Activated naive CD4-positive, alpha-beta T cell (primary cell): Measurements from ENCODE around the gene NTM.

Experiments used
- DNase-seq, 4 experiments: peaks; one replicate each; lab custom pipeline; 2025; lab: John Stamatoyannopoulos, UW

The NTM gene

GRCh38 chr11:131549770-131550169 is 179.4 kb downstream of the NTM start:
- no peak for DNase-seq

- no peak for DNase-seq
Measured at GRCh38 chr11:131560287-131560686, 189.9 kb downstream of the NTM start.

- DNase-seq = no peak
Measured at GRCh38 chr11:131561501-131561900, 191.1 kb downstream of the NTM start.

GRCh38 chr11:131561972-131562371 is 191.6 kb downstream of the NTM start:
- no peak for DNase-seq

DNA sequence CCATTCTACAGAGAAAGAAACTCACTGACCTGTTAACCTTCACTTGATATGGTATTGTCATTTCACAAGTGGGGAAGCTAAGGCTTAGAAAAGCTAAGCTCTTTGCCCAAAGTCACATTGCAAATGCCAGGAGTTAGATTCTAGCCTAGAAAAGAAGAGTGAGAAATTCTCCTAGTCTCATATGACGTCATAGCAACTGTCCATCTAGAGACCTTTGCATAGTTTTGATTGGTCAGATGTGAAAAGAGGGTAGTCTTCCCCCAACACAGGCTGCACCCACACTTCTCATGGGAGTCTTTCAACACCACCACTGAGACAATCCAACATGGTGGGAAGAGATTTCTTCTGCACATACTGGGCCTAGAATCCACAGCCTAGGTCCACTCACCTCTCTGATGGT is 197.9 kb downstream of the NTM start:
- no peak for DNase-seq

GRCh38 chr11:131571571-131571970 is 201.2 kb downstream of the NTM start:
- DNase-seq = no peak

- DNase-seq = no peak
Measured at GRCh38 chr11:131572423-131572822, 202.0 kb downstream of the NTM start.

- no peak for DNase-seq
Measured at GRCh38 chr11:131579932-131580387, 209.5 kb downstream of the NTM start.

- no peak for DNase-seq
Measured at GRCh38 chr11:131580476-131580875, 210.1 kb downstream of the NTM start.

- DNase-seq = no peak
Measured at GRCh38 chr11:131581046-131581445, 210.6 kb downstream of the NTM start.

DNA sequence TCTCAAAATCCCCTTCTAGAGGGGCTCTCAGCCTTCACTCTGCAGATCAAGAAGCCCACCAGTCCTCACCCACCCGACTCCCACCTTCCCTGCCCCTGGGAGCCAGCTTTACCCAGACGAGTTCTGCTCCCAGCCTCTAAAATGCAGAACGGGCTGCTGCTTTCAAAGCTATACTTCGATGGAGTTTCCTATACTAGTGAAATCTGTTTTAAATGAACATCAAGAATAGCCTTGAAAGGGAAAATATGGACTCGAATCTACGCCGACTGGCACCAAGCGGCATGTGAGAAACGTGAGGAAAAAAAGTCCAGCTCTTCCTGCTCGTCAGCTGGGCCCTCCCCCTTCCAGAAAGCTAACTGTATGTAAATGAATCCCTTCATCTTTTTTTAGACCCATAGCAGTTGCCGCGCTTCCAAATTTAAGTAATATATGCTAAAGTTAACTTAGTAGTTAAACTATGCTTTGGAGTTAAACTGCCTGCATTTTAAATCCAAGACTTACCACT is 211.7 kb downstream of the NTM start:
- no peak for DNase-seq

GRCh38 chr11:131583421-131583820 is 213.0 kb downstream of the NTM start:
- DNase-seq = no peak

GRCh38 chr11:131583938-131584337 is 213.5 kb downstream of the NTM start:
- no peak for DNase-seq

DNA sequence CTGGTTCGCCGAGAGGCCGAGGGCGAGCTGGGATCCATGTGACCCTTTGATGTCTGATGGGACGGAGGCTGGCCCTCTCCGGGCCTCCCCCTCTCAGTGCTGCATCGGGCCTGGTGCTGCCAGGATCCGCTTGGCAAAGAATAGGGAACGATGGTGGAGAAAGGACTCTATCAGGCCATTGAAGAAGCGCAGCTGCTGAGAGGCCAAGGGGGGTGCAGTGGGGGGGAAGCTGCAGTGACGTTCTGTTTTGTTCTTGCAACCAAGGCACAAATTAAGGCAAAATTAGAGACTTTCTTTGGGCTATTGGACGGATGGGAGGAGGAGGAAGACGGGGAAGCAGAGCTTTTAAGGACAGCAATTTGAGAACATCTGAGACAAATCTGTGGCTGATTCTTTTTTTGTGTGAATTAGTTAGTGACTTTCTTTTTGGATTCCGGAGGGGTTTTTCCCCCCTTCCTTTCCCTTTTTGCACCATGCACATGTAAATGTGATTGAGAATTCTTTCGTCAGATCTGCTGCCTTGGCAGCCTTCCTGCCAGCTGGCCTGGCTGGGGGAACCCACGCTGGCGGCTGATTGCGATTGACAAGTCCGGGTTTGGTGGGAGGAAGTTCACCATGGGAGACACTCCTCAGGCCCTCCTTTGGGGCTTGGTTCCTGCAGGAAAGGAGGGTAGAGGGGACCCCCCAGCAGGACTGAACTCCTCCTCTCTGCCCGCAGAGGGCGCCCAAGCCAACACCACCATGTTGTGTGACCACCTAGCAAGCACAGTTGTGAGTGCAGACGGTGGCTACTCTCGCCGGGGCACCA is 214.6 kb downstream of the NTM start:
- DNase-seq = no peak

DNA sequence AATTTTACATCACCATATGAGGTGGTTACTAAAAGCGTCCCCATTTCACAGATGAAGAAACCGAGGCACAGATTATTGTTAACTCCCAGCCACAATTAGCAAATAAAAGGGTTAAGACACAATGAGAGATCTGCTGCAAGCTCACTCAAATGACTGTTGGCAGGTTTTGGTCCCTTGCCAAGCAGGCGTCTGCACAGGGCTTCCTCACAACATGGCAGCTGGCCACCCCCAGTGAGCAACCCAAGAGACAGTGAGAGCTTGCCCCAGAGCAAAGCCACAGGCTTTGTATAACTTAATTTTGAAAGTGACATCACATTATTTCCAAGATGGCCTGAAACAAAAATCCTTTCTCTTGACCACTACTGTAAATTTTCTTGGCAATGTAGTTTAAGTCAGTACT is 217.6 kb downstream of the NTM start:
- no peak for DNase-seq

DNA sequence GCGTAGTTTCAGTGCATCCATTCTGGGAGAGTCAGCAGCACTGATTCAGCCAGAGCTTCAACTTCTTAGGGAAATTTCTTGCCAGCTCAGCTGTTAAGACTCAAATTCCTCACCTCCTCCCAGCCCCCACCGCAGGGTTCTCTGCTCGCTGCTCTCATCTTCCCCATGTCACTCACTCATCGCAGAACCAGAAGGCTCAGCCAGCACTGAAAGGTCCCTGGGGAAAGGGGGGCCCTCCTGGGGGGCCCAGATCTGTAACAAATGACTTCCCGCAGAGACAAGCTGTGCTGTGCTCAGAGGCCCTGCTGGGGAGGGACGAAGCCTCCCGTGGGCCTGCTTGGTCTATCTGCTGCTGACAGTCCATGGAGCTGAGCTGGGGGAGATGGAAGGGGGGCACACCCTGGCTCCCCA is 220.6 kb downstream of the NTM start:
- no peak for DNase-seq

GRCh38 chr11:131592152-131592551 is 221.7 kb downstream of the NTM start:
- no peak for DNase-seq

DNA sequence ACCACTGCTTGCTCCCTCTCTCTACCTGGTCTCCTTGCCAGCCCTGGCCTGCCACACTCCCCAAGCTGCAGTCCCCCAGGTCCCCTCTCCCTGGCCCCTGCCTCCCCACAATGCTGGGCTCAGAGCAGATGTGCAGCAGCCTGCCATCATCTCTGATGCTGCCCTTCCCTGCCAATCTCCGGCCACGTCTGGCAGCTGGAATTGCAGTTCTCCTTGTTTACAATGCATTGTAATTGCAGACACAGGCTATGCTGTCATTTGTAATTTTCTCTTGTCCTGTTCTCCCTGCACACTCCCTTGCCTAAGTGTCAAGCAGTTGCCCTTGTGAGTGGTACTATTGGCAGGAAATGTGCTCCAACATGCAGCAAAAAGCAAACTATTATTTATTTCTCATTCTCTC is 222.3 kb downstream of the NTM start:
- DNase-seq = no peak

DNA sequence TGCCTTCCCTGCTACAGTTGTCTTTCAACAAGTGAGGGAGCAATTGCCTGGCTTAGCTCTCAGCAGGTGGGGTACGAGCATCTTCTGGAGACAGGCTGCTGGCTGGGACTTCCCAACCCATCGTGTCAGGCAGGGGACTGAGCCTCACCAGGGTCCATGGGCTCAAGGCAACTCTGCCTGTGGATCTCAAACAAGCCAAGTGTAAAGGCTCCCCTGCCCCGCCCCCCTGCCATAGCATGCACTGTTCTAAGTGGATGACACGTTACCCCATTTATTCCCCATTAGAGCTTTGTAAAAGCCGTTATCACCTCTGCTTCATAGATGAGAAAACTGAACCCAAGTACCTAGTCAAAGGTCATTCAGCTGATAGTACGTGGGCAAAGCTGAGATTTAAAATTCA is 222.9 kb downstream of the NTM start:
- no peak for DNase-seq

GRCh38 chr11:131595797-131596196 is 225.4 kb downstream of the NTM start:
- no peak for DNase-seq

DNA sequence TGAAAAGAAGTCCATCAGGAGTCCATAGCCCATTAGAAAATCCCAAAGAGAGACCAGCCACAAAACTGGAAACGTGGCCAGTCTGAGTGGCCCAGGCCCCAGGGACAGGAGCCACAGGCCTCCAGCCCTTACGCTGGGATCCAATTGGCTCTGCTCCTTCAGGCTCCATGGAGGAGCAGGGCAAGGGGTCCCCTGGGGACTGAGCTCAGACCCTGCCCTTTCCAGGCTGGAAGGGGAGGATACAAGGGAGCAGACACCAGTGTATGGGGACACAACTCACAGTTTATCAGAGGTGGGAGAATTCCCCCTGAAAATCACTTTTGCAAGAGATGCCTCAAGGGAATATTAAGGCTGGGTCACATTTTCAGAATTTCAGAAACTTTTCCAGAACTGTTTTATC is 227.5 kb downstream of the NTM start:
- no peak for DNase-seq

- DNase-seq = no peak
Measured at GRCh38 chr11:131598305-131598704, 227.9 kb downstream of the NTM start.

- no peak for DNase-seq
Measured at GRCh38 chr11:131599285-131599684, 228.9 kb downstream of the NTM start.

DNA sequence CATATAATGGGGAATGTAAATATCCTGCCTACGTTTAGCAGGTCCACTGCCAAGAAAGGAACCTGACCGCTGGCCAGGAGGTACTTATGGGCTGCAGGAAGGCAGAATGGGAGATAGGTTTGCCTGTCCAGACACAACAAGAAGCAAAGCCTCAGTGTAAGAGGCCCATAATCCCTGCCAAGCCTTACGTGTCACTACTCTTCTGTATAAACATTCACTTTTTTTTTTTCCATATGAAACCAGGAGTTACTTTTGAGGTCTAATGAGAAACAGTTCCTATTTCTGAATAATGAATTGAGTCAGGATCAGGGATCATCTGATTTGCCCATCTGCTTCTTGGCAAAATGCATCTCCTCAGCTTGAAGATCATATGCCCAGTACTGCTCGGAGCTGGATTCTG is 230.2 kb downstream of the NTM start:
- DNase-seq = no peak
